ENCODE results near the gene MAN1A2. TPM values are rescaled to one million over a fixed set of nuclear protein-coding genes. Genes with fewer than 3 reads are reported as not detected.
"Not testable (repeated sequence)": the region's sequence is repeated elsewhere in the genome, so short reads cannot be mapped to it uniquely, and the experiment has no call there.

The MAN1A2 gene
- total RNA-seq, 1 donor from 2014 or later: 30.1 TPM

DNA sequence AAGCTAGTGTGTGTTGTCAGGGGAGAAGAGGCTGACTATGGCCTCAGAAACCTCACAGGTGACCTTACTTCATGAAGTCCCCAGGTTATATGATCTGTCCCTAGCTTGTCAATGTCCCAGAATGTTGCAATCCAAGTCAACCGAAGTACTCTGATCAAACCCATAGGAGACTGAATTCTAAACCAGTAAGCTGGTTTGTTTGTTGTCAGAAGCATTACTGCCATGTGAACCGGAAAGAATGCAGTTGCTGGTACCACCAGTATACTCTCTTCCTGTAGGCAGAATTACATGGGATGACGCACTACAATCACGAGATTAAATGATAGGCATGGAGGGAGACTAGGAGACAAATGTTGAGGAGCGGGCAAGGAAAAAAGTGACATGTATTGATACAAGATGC lies 26.1 kb upstream of the MAN1A2 start:
- DNase-seq (ENCODE audit: low spot score): no peak
- Mint-ChIP-seq H3K4me1 (ENCODE audit: low read depth) (peaks cover 21% of the 10 kb centered on the region), H3K27ac (no peak overlapping the region), H3K9me3 (no peaks in the 10 kb centered on the region), H3K36me3 (ENCODE audit: low read depth) (no peaks in the 10 kb centered on the region), H3K4me3 (no peak overlapping the region), H3K27me3 (ENCODE audit: insufficient read depth) (no peaks in the 10 kb centered on the region)
- intact Hi-C loops (cut with micrococcal nuclease): no loop called here

DNA sequence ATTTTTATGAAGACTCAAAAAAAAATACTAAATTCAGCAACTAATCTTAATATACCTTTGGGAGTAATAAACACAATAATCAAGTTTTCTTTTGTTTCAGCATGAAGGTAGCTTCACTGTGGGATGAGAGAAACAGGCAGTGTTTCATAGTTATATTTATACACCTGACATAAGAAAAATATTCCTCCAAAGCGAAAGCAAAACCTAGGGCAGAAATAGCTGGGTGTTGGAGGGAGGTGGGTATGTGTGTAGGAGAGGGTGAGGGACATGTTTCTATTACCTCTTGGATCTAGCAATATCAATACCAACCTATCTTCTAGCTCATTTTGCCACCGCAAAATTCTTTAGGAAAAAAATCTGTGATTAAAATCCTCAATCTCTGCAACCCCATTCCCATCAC lies 24.9 kb upstream of the MAN1A2 start:
- Mint-ChIP-seq H3K27ac (no peak overlapping the region), H3K4me3 (no peak overlapping the region), H3K36me3 (ENCODE audit: low read depth) (no peaks in the 10 kb centered on the region), H3K4me1 (ENCODE audit: low read depth) (peaks cover 27% of the 10 kb centered on the region), H3K27me3 (ENCODE audit: insufficient read depth) (no peaks in the 10 kb centered on the region), H3K9me3 (no peaks in the 10 kb centered on the region)
- no peak for DNase-seq (ENCODE audit: low spot score)
- intact Hi-C loops (cut with micrococcal nuclease): no loop called here

DNA sequence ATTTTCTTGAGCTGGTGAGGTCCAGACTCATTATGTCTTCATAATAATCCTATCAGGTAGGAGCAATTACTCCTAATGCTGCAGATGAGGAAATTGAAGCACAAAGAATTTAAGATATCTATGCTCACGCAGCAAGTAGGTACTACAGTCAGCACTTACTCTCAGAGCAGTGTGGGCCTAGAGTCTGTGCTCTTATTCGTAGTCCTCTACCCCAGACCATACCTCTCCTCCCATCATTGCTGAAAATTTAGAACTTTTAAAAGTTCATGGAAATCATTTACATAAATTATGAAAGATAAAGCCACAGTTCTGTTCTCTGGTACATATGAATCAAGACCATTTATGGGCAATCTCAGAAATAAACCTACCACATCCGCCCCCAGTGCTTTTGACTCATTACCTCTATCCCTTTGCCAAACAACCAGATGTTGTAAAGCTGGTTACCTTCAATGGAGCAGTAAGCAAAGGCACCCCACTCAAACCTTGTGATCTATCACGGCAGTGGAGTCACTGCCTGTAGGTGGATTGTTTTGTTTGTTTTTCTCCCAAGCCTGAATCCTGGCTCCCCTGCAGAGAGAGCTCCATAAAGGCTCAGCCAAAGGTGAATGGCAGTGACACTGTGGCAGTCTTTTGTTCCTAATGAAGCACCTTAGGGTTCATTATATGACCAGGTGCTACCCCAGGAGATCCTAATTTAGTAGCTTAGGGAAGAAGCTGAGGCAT lies 20.9 kb upstream of the MAN1A2 start:
- Mint-ChIP-seq H3K27ac (no peak overlapping the region), H3K36me3 (ENCODE audit: low read depth) (no peaks in the 10 kb centered on the region), H3K4me1 (ENCODE audit: low read depth) (peaks cover 17% of the 10 kb centered on the region), H3K4me3 (no peak overlapping the region), H3K27me3 (ENCODE audit: insufficient read depth) (peaks cover 6% of the 10 kb centered on the region), H3K9me3 (no peaks in the 10 kb centered on the region)
- DNase-seq (ENCODE audit: low spot score): no peak
- intact Hi-C loops (cut with micrococcal nuclease): no loop called here

DNA sequence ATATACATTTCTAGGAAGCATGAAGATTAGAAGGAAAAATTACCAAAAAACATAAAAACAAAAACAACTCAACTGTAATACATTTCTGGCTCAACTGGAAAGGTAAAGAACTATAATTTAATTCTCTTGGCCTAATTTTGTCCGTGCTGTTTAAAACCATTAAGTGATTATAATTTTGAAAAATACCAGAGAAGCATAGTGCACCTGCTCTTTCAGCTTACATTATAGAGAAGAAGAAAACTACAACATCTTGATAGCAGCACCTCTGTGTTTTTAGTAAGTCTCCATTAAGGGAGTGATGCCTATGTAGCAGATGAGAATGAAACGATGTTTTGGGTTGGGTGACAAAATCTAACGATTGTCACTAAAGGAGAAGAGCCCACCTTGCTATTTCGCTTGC lies 19.3 kb upstream of the MAN1A2 start:
- Mint-ChIP-seq H3K4me3 (no peak overlapping the region), H3K27me3 (ENCODE audit: insufficient read depth) (peaks cover 6% of the 10 kb centered on the region), H3K27ac (no peak overlapping the region), H3K36me3 (ENCODE audit: low read depth) (no peaks in the 10 kb centered on the region), H3K9me3 (no peaks in the 10 kb centered on the region), H3K4me1 (ENCODE audit: low read depth) (peaks cover 7% of the 10 kb centered on the region)
- DNase-seq (ENCODE audit: low spot score): no peak
- intact Hi-C loops (cut with micrococcal nuclease): no loop called here

DNA sequence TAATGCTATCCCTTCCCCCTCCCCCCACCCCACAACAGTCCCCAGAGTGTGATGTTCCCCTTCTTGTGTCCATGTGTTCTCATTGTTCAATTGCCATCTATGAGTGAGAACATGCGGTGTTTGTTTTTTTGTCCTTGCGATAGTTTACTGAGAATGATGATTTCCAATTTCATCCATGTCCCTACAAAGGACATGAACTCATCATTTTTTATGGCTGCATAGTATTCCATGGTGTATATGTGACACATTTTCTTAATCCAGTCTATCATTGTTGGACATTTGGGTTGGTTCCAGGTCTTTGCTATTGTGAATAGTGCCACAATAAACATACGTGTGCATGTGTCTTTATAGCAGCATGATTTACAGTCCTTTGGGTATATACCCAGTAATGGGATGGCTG lies 14.6 kb upstream of the MAN1A2 start:
- H3K4me3 Mint-ChIP-seq; H3K9me3 Mint-ChIP-seq; DNase-seq (ENCODE audit: low spot score); H3K27me3 Mint-ChIP-seq (ENCODE audit: insufficient read depth); H3K4me1 Mint-ChIP-seq (ENCODE audit: low read depth); intact Hi-C loops (cut with micrococcal nuclease); H3K27ac Mint-ChIP-seq; H3K36me3 Mint-ChIP-seq (ENCODE audit: low read depth): not testable (repeated sequence)

DNA sequence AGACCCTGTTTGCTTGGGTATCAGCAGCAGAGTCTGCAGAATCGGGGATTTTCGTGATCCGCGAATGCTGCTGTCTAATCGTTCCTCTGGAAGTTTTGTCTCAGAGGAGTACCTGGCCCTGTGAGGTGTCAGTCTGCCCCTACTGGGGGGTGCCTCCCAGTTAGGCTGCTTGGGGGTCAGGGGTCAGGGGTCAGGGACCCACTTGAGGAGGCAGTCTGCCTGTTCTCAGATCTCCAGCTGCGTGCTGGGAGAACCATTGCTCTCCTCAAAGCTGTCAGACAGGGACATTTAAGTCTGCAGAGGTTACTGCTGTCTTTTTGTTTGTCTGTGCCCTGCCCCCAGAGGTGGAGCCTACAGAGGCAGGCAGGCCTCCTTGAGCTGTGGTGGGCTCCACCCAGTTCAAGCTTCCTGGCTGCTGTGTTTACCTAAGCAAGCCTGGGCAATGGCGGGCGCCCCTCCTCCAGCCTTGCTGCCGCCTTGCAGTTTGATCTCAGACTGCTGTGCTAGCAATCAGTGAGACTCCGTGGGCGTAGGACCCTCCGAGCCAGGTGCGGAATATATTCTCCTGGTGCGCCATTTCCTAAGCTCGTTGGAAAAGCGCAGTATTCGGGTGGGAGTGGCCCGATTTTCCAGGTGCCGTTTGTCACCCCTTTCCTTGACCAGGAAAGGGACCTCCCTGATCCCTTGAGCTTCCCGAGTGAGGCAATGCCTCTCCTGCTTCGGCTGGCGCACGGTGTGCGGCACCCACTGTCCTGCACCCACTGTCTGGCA lies 9.2 kb upstream of the MAN1A2 start:
- H3K9me3 Mint-ChIP-seq; H3K27me3 Mint-ChIP-seq (ENCODE audit: insufficient read depth); DNase-seq (ENCODE audit: low spot score); H3K36me3 Mint-ChIP-seq (ENCODE audit: low read depth); H3K27ac Mint-ChIP-seq; intact Hi-C loops (cut with micrococcal nuclease): not testable (repeated sequence)
- peak overlapping the region; percentile 19 for H3K4me3 Mint-ChIP-seq
- peaks cover 11% of the 10 kb centered on the region for H3K4me1 Mint-ChIP-seq (ENCODE audit: low read depth)

DNA sequence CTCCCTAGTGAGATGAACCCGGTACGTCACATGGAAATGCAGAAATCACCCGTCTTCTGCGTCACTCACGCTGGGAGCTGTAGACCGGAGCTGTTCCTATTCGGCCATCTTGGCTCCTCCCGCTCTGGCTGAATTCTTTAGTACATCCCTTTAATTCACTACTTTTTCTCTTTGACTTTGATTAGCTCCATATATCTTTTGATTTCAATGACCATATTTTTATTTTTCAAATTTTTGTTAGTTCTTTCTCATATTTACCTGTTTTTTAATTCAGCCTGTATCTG lies 8.7 kb upstream of the MAN1A2 start:
- intact Hi-C loops (cut with micrococcal nuclease); H3K27ac Mint-ChIP-seq: not testable (repeated sequence)
- peak overlapping the region; percentile 19 for H3K4me3 Mint-ChIP-seq

DNA sequence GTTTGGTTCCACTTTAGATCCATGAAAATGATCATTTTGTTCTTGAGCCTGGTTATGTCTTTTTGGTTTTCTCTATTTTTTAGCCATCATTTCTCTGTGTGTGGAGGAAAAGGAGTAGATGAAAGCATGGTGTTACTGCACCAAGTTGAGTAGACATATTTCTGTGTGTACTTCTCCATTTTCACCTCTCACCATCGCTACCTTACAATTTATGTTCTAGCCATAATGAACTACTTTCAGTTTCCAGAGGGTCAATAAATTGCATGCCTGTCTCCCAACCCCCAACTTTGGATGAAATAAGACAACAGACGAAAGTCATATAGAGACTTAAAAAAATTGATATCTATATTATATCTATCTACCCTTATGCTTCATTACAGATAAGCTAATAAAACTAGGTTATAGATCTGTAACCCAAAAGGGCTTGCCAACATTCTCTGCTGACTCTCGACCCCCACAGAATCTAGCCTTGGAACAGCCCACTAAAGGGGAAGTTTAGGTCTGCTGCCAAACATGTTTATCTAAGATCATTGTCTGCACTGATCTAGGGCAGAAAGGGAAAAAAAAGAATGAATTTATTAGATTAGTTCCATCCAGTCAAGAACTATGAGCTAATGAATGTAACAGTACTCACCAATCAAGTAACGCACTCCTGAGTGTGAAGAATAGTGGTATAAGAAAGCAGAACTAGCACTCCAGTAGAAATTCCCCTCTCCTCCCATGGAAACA lies 7.5 kb upstream of the MAN1A2 start:
- intact Hi-C loops (cut with micrococcal nuclease): loop anchor here (10.0 kb wide), 2 partner anchors 395 to 1785 kb away; partner anchors contain the start of gene WARS2
- Mint-ChIP-seq H3K9me3 (no peaks in the 10 kb centered on the region), H3K4me3 (no peak overlapping the region), H3K27ac (no peak overlapping the region), H3K4me1 (ENCODE audit: low read depth) (peaks cover 11% of the 10 kb centered on the region), H3K27me3 (ENCODE audit: insufficient read depth) (peaks cover 8% of the 10 kb centered on the region), H3K36me3 (ENCODE audit: low read depth) (no peaks in the 10 kb centered on the region)
- no peak for DNase-seq (ENCODE audit: low spot score)

More for the DNA sequence above, 8.7 kb upstream of the MAN1A2 start:
- not testable (repeated sequence) for H3K27me3 Mint-ChIP-seq (ENCODE audit: insufficient read depth); H3K9me3 Mint-ChIP-seq; DNase-seq (ENCODE audit: low spot score); H3K36me3 Mint-ChIP-seq (ENCODE audit: low read depth)
- H3K4me1 Mint-ChIP-seq (ENCODE audit: low read depth): peaks cover 11% of the 10 kb centered on the region

DNA sequence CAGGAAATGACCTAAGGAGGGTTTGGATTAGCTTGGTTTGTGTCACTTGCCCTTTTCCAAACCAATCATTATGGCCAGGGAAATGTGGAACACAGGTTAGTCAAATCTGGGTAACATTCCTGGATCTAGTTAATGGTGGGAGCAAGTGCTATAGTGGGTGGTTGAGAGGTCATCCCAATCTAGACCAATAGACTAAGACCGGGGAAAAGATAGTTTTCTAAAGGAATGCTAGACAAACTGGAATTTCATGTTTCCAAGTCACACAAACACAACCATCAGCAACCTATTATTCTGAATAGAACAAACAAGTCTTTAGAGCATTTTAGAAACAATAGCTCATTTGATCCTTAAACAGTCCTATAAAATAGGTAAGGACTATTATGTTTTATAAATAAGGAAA lies 4.3 kb upstream of the MAN1A2 start:
- intact Hi-C loops (cut with micrococcal nuclease): loop anchor here (10.0 kb wide), 2 partner anchors 392 to 1782 kb away; partner anchors contain the start of gene WARS2
- Mint-ChIP-seq H3K4me1 (ENCODE audit: low read depth) (peaks cover 29% of the 10 kb centered on the region), H3K4me3 (no peak overlapping the region), H3K27me3 (ENCODE audit: insufficient read depth) (peaks cover 5% of the 10 kb centered on the region), H3K9me3 (no peaks in the 10 kb centered on the region), H3K36me3 (ENCODE audit: low read depth) (no peaks in the 10 kb centered on the region), H3K27ac (no peak overlapping the region)
- no peak for DNase-seq (ENCODE audit: low spot score)

DNA sequence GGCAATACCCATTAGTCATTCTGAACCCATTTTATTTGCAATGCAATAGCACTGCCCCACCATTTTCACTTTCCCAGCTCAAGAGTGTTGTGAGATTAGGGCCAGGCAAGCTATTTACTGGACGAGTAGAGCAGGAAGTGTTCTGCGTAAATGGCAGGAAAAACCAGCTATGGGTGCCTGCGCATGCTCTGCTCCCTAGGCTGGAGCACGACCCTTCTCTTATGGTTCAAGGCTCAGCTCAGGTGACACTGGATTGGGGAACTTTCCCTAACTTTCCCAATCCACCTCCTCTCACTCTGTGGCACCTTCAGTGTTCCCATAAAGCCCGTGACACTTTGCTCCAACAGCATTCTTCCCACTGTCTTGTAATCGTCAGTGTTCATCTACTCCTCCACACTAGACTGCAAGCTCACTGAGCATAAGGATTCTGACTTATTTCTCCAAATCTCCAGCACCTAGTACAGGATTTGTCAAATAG lies 3.6 kb upstream of the MAN1A2 start:
- Mint-ChIP-seq H3K27me3 (ENCODE audit: insufficient read depth) (peaks cover 5% of the 10 kb centered on the region), H3K36me3 (ENCODE audit: low read depth) (no peaks in the 10 kb centered on the region), H3K4me1 (ENCODE audit: low read depth) (peaks cover 35% of the 10 kb centered on the region), H3K9me3 (no peaks in the 10 kb centered on the region), H3K27ac (no peak overlapping the region), H3K4me3 (no peak overlapping the region)
- no peak for DNase-seq (ENCODE audit: low spot score)
- intact Hi-C loops (cut with micrococcal nuclease): loop anchor here (10.0 kb wide), 2 partner anchors 391 to 1781 kb away; partner anchors contain the start of gene WARS2

DNA sequence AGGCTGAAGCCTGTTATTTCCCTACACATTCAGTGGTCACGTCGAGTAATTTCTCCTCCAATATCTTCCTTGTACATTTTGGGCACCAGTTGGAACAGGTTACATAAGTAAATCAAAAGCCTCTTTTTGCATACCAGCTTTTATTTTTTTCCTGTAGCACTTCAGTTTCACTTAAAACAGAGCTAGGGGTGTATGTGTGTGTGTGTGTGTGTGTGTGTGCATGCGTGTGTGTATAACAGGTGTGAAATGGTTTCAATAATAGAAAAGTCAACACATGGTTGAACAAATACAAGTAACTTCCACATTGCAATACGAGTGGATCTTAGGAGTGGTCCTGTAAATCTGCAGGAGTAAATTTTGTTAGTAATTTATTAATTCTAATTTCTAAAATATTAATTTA lies 3.0 kb upstream of the MAN1A2 start:
- no peaks in the 10 kb centered on the region for H3K9me3 Mint-ChIP-seq
- H3K4me1 Mint-ChIP-seq (ENCODE audit: low read depth): peaks cover 39% of the 10 kb centered on the region
- no peak for DNase-seq (ENCODE audit: low spot score)
- peaks cover 5% of the 10 kb centered on the region for H3K27me3 Mint-ChIP-seq (ENCODE audit: insufficient read depth)
- no peaks in the 10 kb centered on the region for H3K36me3 Mint-ChIP-seq (ENCODE audit: low read depth)
- intact Hi-C loops (cut with micrococcal nuclease): loop anchor here (10.0 kb wide), 2 partner anchors 391 to 1781 kb away; partner anchors contain the start of gene WARS2
- H3K4me3 Mint-ChIP-seq: no peak overlapping the region
- no peak overlapping the region for H3K27ac Mint-ChIP-seq

DNA sequence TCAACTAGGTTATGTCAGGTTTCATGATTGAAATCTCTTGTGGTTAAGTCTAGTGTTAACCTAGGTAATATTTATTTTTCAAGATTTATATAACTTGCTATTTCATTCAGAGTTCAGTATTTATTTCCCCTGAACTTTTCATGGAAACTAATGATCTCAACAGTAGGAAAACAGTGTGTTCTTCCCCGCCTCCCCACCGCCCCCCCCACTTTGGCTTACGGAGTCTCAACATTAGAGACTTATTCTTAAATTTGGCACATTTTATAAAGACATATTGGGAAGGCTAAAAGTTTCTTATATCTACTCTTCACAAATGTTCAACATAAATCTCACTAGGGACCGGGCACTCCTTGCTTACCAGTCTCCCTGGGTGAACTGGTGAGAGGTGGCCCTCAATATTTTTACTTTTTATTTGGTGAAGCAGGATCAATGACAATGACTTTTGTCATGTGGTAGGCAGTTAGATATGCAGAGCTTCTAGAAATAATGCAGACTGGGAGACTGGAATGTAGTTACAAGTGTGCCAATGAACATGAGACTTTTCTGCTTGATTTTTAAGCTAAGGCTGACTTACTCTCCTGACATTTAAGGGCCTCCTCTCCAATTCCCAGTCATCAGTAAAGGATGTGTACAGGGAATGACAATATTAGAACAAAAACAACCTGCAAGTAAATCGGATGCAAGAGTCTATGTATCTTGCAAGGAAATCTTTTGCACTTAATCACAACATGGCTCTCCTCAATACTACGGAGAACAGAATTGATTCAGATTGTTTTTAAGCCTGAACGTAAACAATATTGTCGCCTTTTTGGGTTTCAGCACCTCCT lies 1.7 kb upstream of the MAN1A2 start:
- intact Hi-C loops (cut with micrococcal nuclease): loop anchor here (2.0 to 10.0 kb wide), 8 partner anchors 57 to 1779 kb away; partner anchors contain the start of genes TENT5C, TTF2 and WARS2
- H3K9me3 Mint-ChIP-seq: no peaks in the 10 kb centered on the region
- H3K27ac Mint-ChIP-seq: peak overlapping the region; percentile 87
- H3K4me3 Mint-ChIP-seq: peak overlapping the region; percentile 91
- H3K36me3 Mint-ChIP-seq (ENCODE audit: low read depth): no peaks in the 10 kb centered on the region
- H3K27me3 Mint-ChIP-seq (ENCODE audit: insufficient read depth): peaks cover 5% of the 10 kb centered on the region
- H3K4me1 Mint-ChIP-seq (ENCODE audit: low read depth): peaks cover 44% of the 10 kb centered on the region
- DNase-seq (ENCODE audit: low spot score): no peak
